ENCODE results near the gene MUS81. TPM values are rescaled to one million over a fixed set of nuclear protein-coding genes. Genes with fewer than 3 reads are reported as not detected.
A peak's percentile ranks its signal among the peaks of the same experiment; 100 is the strongest.

Gene MUS81
- total RNA-seq, 2 donors from 2014 or later, result 51.0 to 64.5 TPM

DNA sequence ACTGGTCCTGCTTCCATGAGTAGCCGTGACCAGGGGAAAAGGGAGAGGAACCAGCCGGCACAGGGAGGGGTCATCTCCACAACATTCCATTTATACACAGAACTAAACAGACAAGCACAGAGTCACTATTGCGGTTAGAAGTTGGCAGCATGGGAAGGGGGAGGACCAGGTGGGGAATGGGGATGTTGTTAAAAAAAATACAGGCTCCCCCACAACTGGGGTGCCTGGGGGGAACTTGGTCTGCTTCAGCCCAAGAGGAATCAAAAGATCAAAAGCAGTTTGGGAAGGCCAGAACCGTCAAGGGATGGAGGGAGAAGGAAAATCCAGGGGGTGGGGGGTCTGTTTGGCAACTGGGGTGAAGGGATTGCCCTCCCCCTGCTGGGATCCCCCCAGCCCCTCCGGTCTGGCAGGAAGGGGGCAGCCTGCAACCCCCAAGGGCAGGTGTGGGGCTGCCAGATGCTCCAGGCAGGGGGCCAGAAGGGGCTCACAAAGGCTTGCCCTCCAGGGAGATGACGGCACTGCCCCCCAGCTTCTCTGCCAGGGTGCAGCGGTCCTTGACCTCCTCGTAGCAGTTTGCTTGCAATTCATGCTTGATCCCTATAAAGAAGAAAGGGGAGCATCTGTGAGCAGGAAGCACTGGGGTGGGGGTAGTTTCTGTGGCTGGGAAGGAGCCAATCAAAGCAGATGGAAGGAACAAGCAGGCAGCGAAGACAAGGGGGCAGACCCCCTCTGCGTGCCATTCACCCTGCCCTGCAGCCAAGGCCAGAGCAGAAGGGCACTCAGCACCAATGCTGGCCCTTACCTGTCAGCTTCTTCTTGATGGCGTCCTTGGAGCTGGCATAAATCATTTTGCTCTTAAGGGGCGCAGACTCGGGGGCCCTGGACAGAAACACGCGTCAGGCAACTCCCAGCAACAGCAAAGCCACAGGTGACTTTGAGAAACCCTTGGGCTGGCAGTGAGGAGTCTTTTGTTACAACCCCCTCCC lies 5.1 kb upstream of the MUS81 start:
- Histone ChIP-seq H3K27ac (ENCODE audit: low read depth, low read length) (no peak overlapping the region), H3K4me1 (ENCODE audit: control insufficient read depth, insufficient read depth, low read length) (no peaks in the 10 kb centered on the region), H3K9ac (ENCODE audit: extremely low read depth, low read length, poor library complexity, severe bottlenecking) (no peak overlapping the region), H3K9me3 (ENCODE audit: control insufficient read depth, low read length) (peaks cover 7% of the 10 kb centered on the region), H3K27me3 (ENCODE audit: control insufficient read depth, insufficient read depth, low read length, poor library complexity, severe bottlenecking) (no peaks in the 10 kb centered on the region), H3K36me3 (ENCODE audit: control insufficient read depth, insufficient read depth, low read length) (peaks cover 61% of the 10 kb centered on the region), H3K4me3 (ENCODE audit: low read length) (peak overlapping the region; percentile 97)
- TF ChIP-seq, protein P1, sequence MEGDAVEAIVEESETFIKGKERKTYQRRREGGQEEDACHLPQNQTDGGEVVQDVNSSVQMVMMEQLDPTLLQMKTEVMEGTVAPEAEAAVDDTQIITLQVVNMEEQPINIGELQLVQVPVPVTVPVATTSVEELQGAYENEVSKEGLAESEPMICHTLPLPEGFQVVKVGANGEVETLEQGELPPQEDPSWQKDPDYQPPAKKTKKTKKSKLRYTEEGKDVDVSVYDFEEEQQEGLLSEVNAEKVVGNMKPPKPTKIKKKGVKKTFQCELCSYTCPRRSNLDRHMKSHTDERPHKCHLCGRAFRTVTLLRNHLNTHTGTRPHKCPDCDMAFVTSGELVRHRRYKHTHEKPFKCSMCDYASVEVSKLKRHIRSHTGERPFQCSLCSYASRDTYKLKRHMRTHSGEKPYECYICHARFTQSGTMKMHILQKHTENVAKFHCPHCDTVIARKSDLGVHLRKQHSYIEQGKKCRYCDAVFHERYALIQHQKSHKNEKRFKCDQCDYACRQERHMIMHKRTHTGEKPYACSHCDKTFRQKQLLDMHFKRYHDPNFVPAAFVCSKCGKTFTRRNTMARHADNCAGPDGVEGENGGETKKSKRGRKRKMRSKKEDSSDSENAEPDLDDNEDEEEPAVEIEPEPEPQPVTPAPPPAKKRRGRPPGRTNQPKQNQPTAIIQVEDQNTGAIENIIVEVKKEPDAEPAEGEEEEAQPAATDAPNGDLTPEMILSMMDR (conservative IDR thresholded peaks at IDR 0.05), result no peak
- H3K9me3 Mint-ChIP-seq, result no peaks in the 10 kb centered on the region
- WGBS, 2 experiments (ENCODE audit: insufficient coverage in 1 of 2, insufficient read length in 1 of 2), result 97% methylated on average over 10 to 14 of the region's 15 CpGs
- H3K4me3 Mint-ChIP-seq, result peak overlapping the region; percentile 88
- DNase-seq, result no peak
- no peaks in the 10 kb centered on the region for H3K27me3 Mint-ChIP-seq (ENCODE audit: insufficient read depth)
- peaks cover 56% of the 10 kb centered on the region for H3K36me3 Mint-ChIP-seq (ENCODE audit: low read depth)
- H3K27ac Mint-ChIP-seq, result peak overlapping the region; percentile 44
- H3K4me1 Mint-ChIP-seq, result peaks cover 15% of the 10 kb centered on the region

DNA sequence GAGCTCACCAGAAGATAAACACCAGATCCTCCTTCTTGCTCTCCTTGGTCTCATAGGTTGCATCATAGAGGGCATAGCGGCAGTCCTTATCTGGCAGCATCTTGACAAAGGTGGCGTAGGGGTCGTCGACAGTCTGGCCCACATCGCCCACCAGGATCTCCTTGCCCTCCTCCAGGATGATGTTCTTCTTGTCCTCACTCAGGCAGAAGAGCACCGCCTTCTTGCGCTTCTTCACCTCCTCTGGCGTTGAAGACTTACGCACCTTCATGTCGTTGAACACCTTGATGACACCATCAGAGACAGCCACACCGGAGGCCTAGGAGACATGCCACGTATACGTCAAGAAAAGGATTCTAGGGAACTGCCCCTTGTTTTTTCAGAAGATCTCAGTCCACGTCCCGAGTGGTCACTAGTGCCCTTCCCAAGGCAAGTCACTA lies 4.3 kb upstream of the MUS81 start:
- Mint-ChIP-seq H3K9me3 (no peaks in the 10 kb centered on the region), H3K27me3 (ENCODE audit: insufficient read depth) (no peaks in the 10 kb centered on the region), H3K4me1 (peaks cover 15% of the 10 kb centered on the region), H3K27ac (peak overlapping the region; percentile 91), H3K4me3 (peak overlapping the region; percentile 88), H3K36me3 (ENCODE audit: low read depth) (peaks cover 55% of the 10 kb centered on the region)
- Histone ChIP-seq H3K9ac (ENCODE audit: extremely low read depth, low read length, poor library complexity, severe bottlenecking) (peak overlapping the region; percentile 86), H3K9me3 (ENCODE audit: control insufficient read depth, low read length) (peaks cover 7% of the 10 kb centered on the region), H3K27ac (ENCODE audit: low read depth, low read length) (no peak overlapping the region), H3K4me1 (ENCODE audit: control insufficient read depth, insufficient read depth, low read length) (no peaks in the 10 kb centered on the region), H3K27me3 (ENCODE audit: control insufficient read depth, insufficient read depth, low read length, poor library complexity, severe bottlenecking) (no peaks in the 10 kb centered on the region), H3K36me3 (ENCODE audit: control insufficient read depth, insufficient read depth, low read length) (peaks cover 61% of the 10 kb centered on the region), H3K4me3 (ENCODE audit: low read length) (peak overlapping the region; percentile 97)
- 92 to 94% methylated on average over 10 to 15 of the region's 15 CpGs for WGBS, 2 experiments (ENCODE audit: insufficient coverage in 1 of 2, insufficient read length in 1 of 2)
- no peak for DNase-seq
- TF ChIP-seq, protein P1 (conservative IDR thresholded peaks at IDR 0.05), result no peak

DNA sequence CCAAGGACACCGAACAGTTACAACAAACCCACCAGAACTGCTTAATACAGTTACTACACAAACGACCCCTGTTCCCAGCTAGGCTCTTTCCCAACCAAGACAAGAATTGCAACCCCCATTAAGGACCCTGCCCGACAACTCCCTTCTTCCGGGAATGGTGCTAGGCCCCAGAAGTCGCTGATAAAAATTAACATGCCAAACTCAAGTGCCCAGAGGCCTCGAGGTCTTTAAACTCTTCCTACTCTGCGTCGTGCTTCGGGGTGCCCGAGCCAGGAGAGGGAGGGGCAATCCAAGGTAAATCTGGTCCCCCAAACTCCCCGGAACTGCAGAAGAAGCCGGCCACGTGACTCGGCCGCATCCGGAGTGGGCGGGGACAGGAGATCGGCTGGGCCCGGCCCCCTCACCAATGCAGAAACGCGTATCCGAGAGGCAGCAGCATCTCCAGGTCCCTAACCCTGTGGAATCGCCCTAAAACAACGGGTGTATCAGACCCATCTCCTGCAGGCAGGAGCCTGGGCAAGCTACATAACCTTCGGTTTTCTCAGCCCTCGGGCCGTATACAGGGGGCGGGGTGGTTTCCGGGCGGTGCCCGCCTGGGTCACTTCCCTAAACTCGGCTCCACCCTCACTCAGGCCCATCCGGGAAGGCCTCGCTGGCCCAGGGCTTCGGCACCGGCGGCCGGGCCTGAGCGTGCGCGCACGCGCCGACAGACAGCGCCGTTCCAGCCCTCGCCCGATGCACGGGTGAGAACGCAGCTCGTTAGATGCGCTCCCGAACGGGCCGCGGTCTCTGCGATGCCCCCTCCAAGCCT lies 3.3 kb upstream of the MUS81 start:
- 1 to 2% methylated on average over 43 to 57 of the region's 57 CpGs for WGBS, 2 experiments (ENCODE audit: insufficient coverage in 1 of 2, insufficient read length in 1 of 2)

More for the DNA sequence above, 3.3 kb upstream of the MUS81 start:
- no peaks in the 10 kb centered on the region for H3K9me3 ChIP-seq (ENCODE audit: control insufficient read depth, low read length)
- Mint-ChIP-seq H3K36me3 (ENCODE audit: low read depth) (peaks cover 53% of the 10 kb centered on the region), H3K4me1 (peaks cover 21% of the 10 kb centered on the region), H3K4me3 (peak overlapping the region; percentile 88), H3K27me3 (ENCODE audit: insufficient read depth) (no peaks in the 10 kb centered on the region), H3K27ac (peak overlapping the region; percentile 91), H3K9me3 (no peaks in the 10 kb centered on the region)
- TF ChIP-seq, protein P1 (conservative IDR thresholded peaks at IDR 0.05), result no peak
- H3K27ac ChIP-seq (ENCODE audit: low read depth, low read length), result peak overlapping the region; percentile 90
- H3K4me3 ChIP-seq (ENCODE audit: low read length), result peak overlapping the region; percentile 97
- peak overlapping the region; percentile 86 for H3K9ac ChIP-seq (ENCODE audit: extremely low read depth, low read length, poor library complexity, severe bottlenecking)
- DNase-seq, result peak; percentile 88
- H3K4me1 ChIP-seq (ENCODE audit: control insufficient read depth, insufficient read depth, low read length), result peaks cover 4% of the 10 kb centered on the region
- H3K27me3 ChIP-seq (ENCODE audit: control insufficient read depth, insufficient read depth, low read length, poor library complexity, severe bottlenecking), result no peaks in the 10 kb centered on the region
- peaks cover 55% of the 10 kb centered on the region for H3K36me3 ChIP-seq (ENCODE audit: control insufficient read depth, insufficient read depth, low read length)

Measured in endodermal cell (in vitro differentiated cells).